Measurements from ENCODE around the gene CASS4. TPM values are rescaled to one million over a fixed set of nuclear protein-coding genes. Genes with fewer than 3 reads are reported as not detected.

CASS4 gene
- total RNA-seq, 2 donors from 2014 or later: not detected

- Histone ChIP-seq H3K9ac (ENCODE audit: extremely low read depth, low read length, poor library complexity, severe bottlenecking) (no peak overlapping the region), H3K9me3 (ENCODE audit: control insufficient read depth, low read length) (no peaks in the 10 kb centered on the region), H3K4me1 (ENCODE audit: control insufficient read depth, insufficient read depth, low read length) (no peaks in the 10 kb centered on the region), H3K27me3 (ENCODE audit: control insufficient read depth, insufficient read depth, low read length, poor library complexity, severe bottlenecking) (no peaks in the 10 kb centered on the region), H3K27ac (ENCODE audit: low read depth, low read length) (no peak overlapping the region), H3K4me3 (ENCODE audit: low read length) (no peak overlapping the region), H3K36me3 (ENCODE audit: control insufficient read depth, insufficient read depth, low read length) (peaks cover 58% of the 10 kb centered on the region)
- no peak overlapping the region for H3K4me3 Mint-ChIP-seq
- H3K27ac Mint-ChIP-seq: peak overlapping the region; percentile 76
- 86 to 100% methylated on average over 1 to 6 of the region's 6 CpGs for WGBS, 2 experiments (ENCODE audit: insufficient coverage in 1 of 2, insufficient read length in 1 of 2)
- no peaks in the 10 kb centered on the region for H3K27me3 Mint-ChIP-seq (ENCODE audit: insufficient read depth)
- H3K36me3 Mint-ChIP-seq (ENCODE audit: low read depth): peaks cover 63% of the 10 kb centered on the region
- DNase-seq: no peak
- no peaks in the 10 kb centered on the region for H3K9me3 Mint-ChIP-seq
- no peaks in the 10 kb centered on the region for H3K4me1 Mint-ChIP-seq
- TF ChIP-seq CTCF (conservative IDR thresholded peaks at IDR 0.05): no peak
These were observed 43.5 kb upstream of the CASS4 start for GRCh38 chr20:56368351-56369134.

- Histone ChIP-seq H3K27me3 (ENCODE audit: control insufficient read depth, insufficient read depth, low read length, poor library complexity, severe bottlenecking) (no peaks in the 10 kb centered on the region), H3K27ac (ENCODE audit: low read depth, low read length) (no peak overlapping the region), H3K4me1 (ENCODE audit: control insufficient read depth, insufficient read depth, low read length) (no peaks in the 10 kb centered on the region), H3K36me3 (ENCODE audit: control insufficient read depth, insufficient read depth, low read length) (peaks cover 65% of the 10 kb centered on the region), H3K9me3 (ENCODE audit: control insufficient read depth, low read length) (no peaks in the 10 kb centered on the region), H3K4me3 (ENCODE audit: low read length) (no peak overlapping the region), H3K9ac (ENCODE audit: extremely low read depth, low read length, poor library complexity, severe bottlenecking) (no peak overlapping the region)
- H3K9me3 Mint-ChIP-seq: no peaks in the 10 kb centered on the region
- 92% methylated on average over 2 of the region's 4 CpGs; no CpG with 5 or more reads in 1 of the 2 experiments for WGBS, 2 experiments (ENCODE audit: insufficient coverage in 1 of 2, insufficient read length in 1 of 2)
- no peaks in the 10 kb centered on the region for H3K27me3 Mint-ChIP-seq (ENCODE audit: insufficient read depth)
- H3K27ac Mint-ChIP-seq: no peak overlapping the region
- TF ChIP-seq CTCF (conservative IDR thresholded peaks at IDR 0.05): no peak
- peaks cover 67% of the 10 kb centered on the region for H3K36me3 Mint-ChIP-seq (ENCODE audit: low read depth)
- DNase-seq: no peak
- H3K4me3 Mint-ChIP-seq: no peak overlapping the region
- H3K4me1 Mint-ChIP-seq: no peaks in the 10 kb centered on the region
These were observed 42.9 kb upstream of the CASS4 start for GRCh38 chr20:56369179-56369578.

- no peak for TF ChIP-seq CTCF (conservative IDR thresholded peaks at IDR 0.05)
These were observed 40.1 kb upstream of the CASS4 start for GRCh38 chr20:56371977-56372376.

More at GRCh38 chr20:56371977-56372376, 40.1 kb upstream of the CASS4 start:
- Histone ChIP-seq H3K9ac (ENCODE audit: extremely low read depth, low read length, poor library complexity, severe bottlenecking) (no peak overlapping the region), H3K27ac (ENCODE audit: low read depth, low read length) (no peak overlapping the region), H3K9me3 (ENCODE audit: control insufficient read depth, low read length) (no peaks in the 10 kb centered on the region), H3K4me3 (ENCODE audit: low read length) (no peak overlapping the region), H3K27me3 (ENCODE audit: control insufficient read depth, insufficient read depth, low read length, poor library complexity, severe bottlenecking) (no peaks in the 10 kb centered on the region), H3K4me1 (ENCODE audit: control insufficient read depth, insufficient read depth, low read length) (no peaks in the 10 kb centered on the region), H3K36me3 (ENCODE audit: control insufficient read depth, insufficient read depth, low read length) (peaks cover 88% of the 10 kb centered on the region)
- WGBS, 2 experiments (ENCODE audit: insufficient coverage in 1 of 2, insufficient read length in 1 of 2): 94 to 95% methylated on average over 7 to 11 of the region's 11 CpGs
- no peaks in the 10 kb centered on the region for H3K27me3 Mint-ChIP-seq (ENCODE audit: insufficient read depth)
- no peak for DNase-seq
- no peaks in the 10 kb centered on the region for H3K9me3 Mint-ChIP-seq
- H3K4me1 Mint-ChIP-seq: no peaks in the 10 kb centered on the region
- no peak overlapping the region for H3K27ac Mint-ChIP-seq
- no peak overlapping the region for H3K4me3 Mint-ChIP-seq
- peaks cover 60% of the 10 kb centered on the region for H3K36me3 Mint-ChIP-seq (ENCODE audit: low read depth)
